Measurements from ENCODE around the gene ITPR3. TPM values are rescaled to one million over a fixed set of nuclear protein-coding genes. Genes with fewer than 3 reads are reported as not detected.

The ITPR3 gene
- total RNA-seq, 1 experiment from 2014 or later: 103 TPM

GRCh38 chr6:33664506-33665057, 43.5 kb downstream of the ITPR3 start:
- Histone ChIP-seq H3K9me3 (ENCODE audit: control insufficient read depth in 1 of 2, insufficient read depth in 1 of 2, low read depth in 1 of 2, low read length in 2 of 2) (no peaks in the 10 kb centered on the region), H3K9ac (ENCODE audit: low read length) (no peak overlapping the region), H3K4me3 (replicated peaks in 1 of 2; ENCODE audit: low read depth in 1 of 2, low read length in 2 of 2) (no peak overlapping the region), H3K9me2 (ENCODE audit: insufficient read depth) (no peaks in the 10 kb centered on the region), H3K4me2 (ENCODE audit: low read length) (no peak overlapping the region), H3K27ac (ENCODE audit: low read depth, low read length) (no peak overlapping the region), H3K27me3 (ENCODE audit: insufficient read depth, low read length) (no peaks in the 10 kb centered on the region), H2AFZ (ENCODE audit: low read depth, low read length, poor library complexity, severe bottlenecking) (no peak overlapping the region), H3K4me1 (ENCODE audit: control insufficient read depth in 1 of 2, insufficient read depth in 2 of 2, low read length in 2 of 2) (peaks cover 3 to 12% of the 10 kb centered on the region in 2 experiments; a peak in 1 of 4 replicates), H3K79me2 (ENCODE audit: insufficient read depth, low read length) (no peaks in the 10 kb centered on the region), H3K36me3 (ENCODE audit: control insufficient read depth in 1 of 2, insufficient read depth in 2 of 2, low read length in 2 of 2) (peaks cover 27 to 29% of the 10 kb centered on the region in 2 experiments; a peak in 3 of 4 replicates), H4K20me1 (ENCODE audit: insufficient read depth) (no peaks in the 10 kb centered on the region)
- POLR2A ChIA-PET: no interaction called here
- ATAC-seq (no peak), DNase-seq (ENCODE audit: low read depth, low spot score) (no peak)
- RAD21 ChIA-PET (ENCODE audit: low non-redundant PET in 1 of 2, low total read pairs in 2 of 2, uncharacterized antibody in 2 of 2, unreplicated experiment in 2 of 2): no interaction called here
- no TSS peak for BruUV-seq (replicated peaks)
- intact Hi-C loops (cut with micrococcal nuclease): no loop called here
- CTCF ChIA-PET: no interaction called here
- TF ChIP-seq, protein P1, sequence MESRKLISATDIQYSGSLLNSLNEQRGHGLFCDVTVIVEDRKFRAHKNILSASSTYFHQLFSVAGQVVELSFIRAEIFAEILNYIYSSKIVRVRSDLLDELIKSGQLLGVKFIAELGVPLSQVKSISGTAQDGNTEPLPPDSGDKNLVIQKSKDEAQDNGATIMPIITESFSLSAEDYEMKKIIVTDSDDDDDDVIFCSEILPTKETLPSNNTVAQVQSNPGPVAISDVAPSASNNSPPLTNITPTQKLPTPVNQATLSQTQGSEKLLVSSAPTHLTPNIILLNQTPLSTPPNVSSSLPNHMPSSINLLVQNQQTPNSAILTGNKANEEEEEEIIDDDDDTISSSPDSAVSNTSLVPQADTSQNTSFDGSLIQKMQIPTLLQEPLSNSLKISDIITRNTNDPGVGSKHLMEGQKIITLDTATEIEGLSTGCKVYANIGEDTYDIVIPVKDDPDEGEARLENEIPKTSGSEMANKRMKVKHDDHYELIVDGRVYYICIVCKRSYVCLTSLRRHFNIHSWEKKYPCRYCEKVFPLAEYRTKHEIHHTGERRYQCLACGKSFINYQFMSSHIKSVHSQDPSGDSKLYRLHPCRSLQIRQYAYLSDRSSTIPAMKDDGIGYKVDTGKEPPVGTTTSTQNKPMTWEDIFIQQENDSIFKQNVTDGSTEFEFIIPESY (IDR thresholded peaks at IDR 0.05; ENCODE audit: extremely low read depth, insufficient replicate concordance, low read length): no peak

GRCh38 chr6:33665957-33666356, 44.8 kb downstream of the ITPR3 start:
- DNase-seq (ENCODE audit: low read depth, low spot score) (no peak), ATAC-seq (peak; percentile 39; the same call in 1 of the 2 replicates)
- no peaks in the 10 kb centered on the region for H3K9me3 ChIP-seq (ENCODE audit: control insufficient read depth in 1 of 2, insufficient read depth in 1 of 2, low read depth in 1 of 2, low read length in 2 of 2)
- no peaks in the 10 kb centered on the region for H3K9me2 ChIP-seq (ENCODE audit: insufficient read depth)
- ChIA-PET RAD21 (ENCODE audit: low non-redundant PET in 1 of 2, low total read pairs in 2 of 2, uncharacterized antibody in 2 of 2, unreplicated experiment in 2 of 2) (no interaction called here), POLR2A (no interaction called here), CTCF (interaction anchor here (1.1 kb wide), 1 partner anchor 76 kb away, joined by 5 read pairs; no protein-coding TSS in a partner anchor)
- H2AFZ ChIP-seq (ENCODE audit: low read depth, low read length, poor library complexity, severe bottlenecking): no peak overlapping the region
- H3K4me2 ChIP-seq (ENCODE audit: low read length): no peak overlapping the region
- no peak overlapping the region for H3K9ac ChIP-seq (ENCODE audit: low read length)
- H3K36me3 ChIP-seq (ENCODE audit: control insufficient read depth in 1 of 2, insufficient read depth in 2 of 2, low read length in 2 of 2): peaks cover 31 to 39% of the 10 kb centered on the region in 2 experiments; a peak in 3 of 4 replicates
- H3K27ac ChIP-seq (ENCODE audit: low read depth, low read length): no peak overlapping the region
- no TSS peak for BruUV-seq (replicated peaks)
- H3K4me3 ChIP-seq (replicated peaks in 1 of 2; ENCODE audit: low read depth in 1 of 2, low read length in 2 of 2): no peak overlapping the region
- H3K4me1 ChIP-seq (ENCODE audit: control insufficient read depth in 1 of 2, insufficient read depth in 2 of 2, low read length in 2 of 2): peaks cover 3 to 12% of the 10 kb centered on the region in 2 experiments; a peak in 1 of 4 replicates
- no peaks in the 10 kb centered on the region for H3K27me3 ChIP-seq (ENCODE audit: insufficient read depth, low read length)
- intact Hi-C loops (cut with micrococcal nuclease): no loop called here
- H3K79me2 ChIP-seq (ENCODE audit: insufficient read depth, low read length): no peaks in the 10 kb centered on the region
- TF ChIP-seq EZH2 (IDR thresholded peaks at IDR 0.05): no peak
- peak in 1 of 3 experiments; percentile 25; a peak in 1 of 6 replicates for TF ChIP-seq CTCF (IDR thresholded peaks at IDR 0.05 in 2 of 3, conservative IDR thresholded peaks at IDR 0.05 in 1 of 3; ENCODE audit: borderline replicate concordance in 1 of 3, insufficient read depth in 1 of 3, low read depth in 2 of 3, low read length in 2 of 3)
- H4K20me1 ChIP-seq (ENCODE audit: insufficient read depth): no peaks in the 10 kb centered on the region
